ENCODE data around the gene TRMT6. TPM values are rescaled to one million over a fixed set of nuclear protein-coding genes. Genes with fewer than 3 reads are reported as not detected.

TRMT6 gene
- polyA plus RNA-seq, 2 of the 4 experiments (the other 2 are of a cell fraction), result 37.4 to 43.1 TPM

DNA sequence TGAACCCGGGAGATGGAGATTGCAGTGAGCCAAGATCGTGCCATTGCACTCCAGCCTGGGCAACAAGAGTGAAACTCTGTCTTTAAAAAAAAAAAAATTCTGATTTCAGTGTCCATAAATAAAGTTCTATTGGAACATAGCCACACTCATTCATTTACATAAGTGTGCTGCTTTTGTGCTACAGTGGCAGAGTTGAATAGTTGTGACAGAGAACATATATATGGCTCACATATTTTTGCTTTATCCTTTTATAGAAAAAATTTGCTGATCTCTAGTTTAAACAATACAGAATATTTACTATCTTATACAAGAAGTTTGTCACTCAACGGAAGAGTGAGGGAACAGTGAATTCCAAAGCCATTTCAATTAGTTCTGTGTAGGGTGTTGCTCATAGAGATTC lies 18.1 kb upstream of the TRMT6 start:
- FAIRE-seq (no peak), ATAC-seq (no peak), DNase-seq (ENCODE audit: low read depth in 1 of 2, low spot score in 1 of 2) (no peak)
- CTCF ChIA-PET, result interaction anchor here (0.6 to 2.0 kb wide), 2 partner anchors 216 to 439 kb away, joined by 3 to 8 read pairs; no protein-coding TSS in a partner anchor
- Histone ChIP-seq H3K27ac (no peak overlapping the region), H3K4me1 (peaks cover 59% of the 10 kb centered on the region), H3K9me3 (no peaks in the 10 kb centered on the region), H3K4me2 (no peak overlapping the region), H3K4me3 (no peak overlapping the region)
- TF ChIP-seq BHLHE40 (IDR thresholded peaks at IDR 0.05; ENCODE audit: low read depth, low read length) (no peak), FOSL2 (IDR thresholded peaks at IDR 0.05) (no peak), FOSL2 (CRISPR knock-in tag; IDR thresholded peaks at IDR 0.05) (no peak), MAZ (IDR thresholded peaks at IDR 0.05; ENCODE audit: borderline replicate concordance, low read depth, low read length) (no peak), NR3C1 (IDR thresholded peaks at IDR 0.05) (no peak), PBX3 (IDR thresholded peaks at IDR 0.05) (no peak), POLR2A (IDR thresholded peaks at IDR 0.05; ENCODE audit: low read length) (no peak), ZC3H11A (IDR thresholded peaks at IDR 0.05) (no peak), CEBPB (IDR thresholded peaks at IDR 0.05) (no peak), ZSCAN20 (CRISPR knock-in tag; IDR thresholded peaks at IDR 0.05) (no peak), CBX8 (IDR thresholded peaks at IDR 0.05) (no peak), CHD2 (IDR thresholded peaks at IDR 0.05; ENCODE audit: low read length, partially characterized antibody) (no peak), JUN (IDR thresholded peaks at IDR 0.05) (no peak), HOXA7 (CRISPR knock-in tag; IDR thresholded peaks at IDR 0.05) (no peak), FOSB (CRISPR knock-in tag; IDR thresholded peaks at IDR 0.05) (no peak), ZFP36 (IDR thresholded peaks at IDR 0.05; ENCODE audit: borderline replicate concordance, partially characterized antibody) (no peak), NPAS2 (CRISPR knock-in tag; IDR thresholded peaks at IDR 0.05; ENCODE audit: borderline replicate concordance) (no peak), ESRRA (IDR thresholded peaks at IDR 0.05; ENCODE audit: borderline replicate concordance, low read length) (no peak), CBX2 (IDR thresholded peaks at IDR 0.05; ENCODE audit: borderline replicate concordance, low read depth) (no peak), KDM1A (IDR thresholded peaks at IDR 0.05; ENCODE audit: low read depth) (no peak)
- TF ChIP-seq, protein P1, sequence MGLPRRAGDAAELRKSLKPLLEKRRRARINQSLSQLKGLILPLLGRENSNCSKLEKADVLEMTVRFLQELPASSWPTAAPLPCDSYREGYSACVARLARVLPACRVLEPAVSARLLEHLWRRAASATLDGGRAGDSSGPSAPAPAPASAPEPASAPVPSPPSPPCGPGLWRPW (IDR thresholded peaks at IDR 0.05), result no peak
- POLR2A ChIA-PET, result no interaction called here
- WGBS (ENCODE audit: missing lambda C conversion rate), result 97% methylated on average over 3 of the region's 3 CpGs

GRCh38 chr20:5967469-5967868 lies 17.1 kb upstream of the TRMT6 start:
- Histone ChIP-seq H3K9me3 (no peaks in the 10 kb centered on the region), H3K4me1 (peaks cover 53% of the 10 kb centered on the region), H3K27ac (no peak overlapping the region), H3K4me3 (no peak overlapping the region), H3K4me2 (peak overlapping the region; percentile 9)
- CTCF ChIA-PET, result interaction anchor here (0.6 to 2.0 kb wide), 4 partner anchors 9 to 1815 kb away, joined by 3 to 8 read pairs (median 3); no protein-coding TSS in a partner anchor
- 62% methylated on average over 6 of the region's 6 CpGs for WGBS (ENCODE audit: missing lambda C conversion rate)
- POLR2A ChIA-PET, result no interaction called here
- TF ChIP-seq CBX8 (IDR thresholded peaks at IDR 0.05) (no peak), RCOR1 (IDR thresholded peaks at IDR 0.05; ENCODE audit: low read depth, low read length) (no peak), HOXB5 (CRISPR knock-in tag; IDR thresholded peaks at IDR 0.05) (no peak), ZFP36 (IDR thresholded peaks at IDR 0.05; ENCODE audit: borderline replicate concordance, partially characterized antibody) (no peak), REST (IDR thresholded peaks at IDR 0.05) (no peak)
- no peak for ATAC-seq
- no peak for DNase-seq (ENCODE audit: low read depth in 1 of 2, low spot score in 1 of 2)
- FAIRE-seq, result peak; percentile 92

Data from A549 (cell line).